B cell (primary cell): ENCODE results near the gene TMEM138.

Experiments
- EZH2 ChIP-seq: IDR thresholded peaks from 2 replicates; pipeline ENCODE4 v1.6.1; 2012; ENCODE audit warnings: borderline replicate concordance, low read depth, mild to moderate bottlenecking, moderate library complexity, low read length; ENCODE audit not compliant: insufficient read depth, poor library complexity, severe bottlenecking
- TF ChIP-seq, protein P1 (sequence below): fragments of 200-600 bp; IDR thresholded peaks from one replicate; pipeline ENCODE4 v1.8.0; 2022; ENCODE audit warnings: antibody characterized with exemption, mild to moderate bottlenecking

DNA sequence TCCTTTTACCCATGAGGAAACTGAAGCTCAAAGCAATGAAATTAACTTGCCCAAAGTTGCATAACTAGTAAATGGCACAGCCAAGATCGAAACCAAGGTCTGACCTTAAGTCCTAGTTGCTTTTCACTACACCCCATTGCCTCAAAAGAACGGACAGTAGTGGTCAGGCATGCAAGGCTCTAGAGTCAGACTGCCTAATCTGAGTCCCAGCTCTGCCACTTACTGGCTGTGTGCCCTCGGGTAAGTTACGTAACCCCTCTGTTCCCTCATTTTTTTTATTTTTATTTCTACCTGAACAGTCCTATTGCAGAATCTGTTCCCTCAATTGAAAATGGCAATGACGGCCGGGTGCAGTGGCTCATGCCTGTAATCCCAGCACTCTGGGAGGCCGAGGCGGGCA, 10.1 kb upstream of the TMEM138 start:
- TF ChIP-seq, protein P1, sequence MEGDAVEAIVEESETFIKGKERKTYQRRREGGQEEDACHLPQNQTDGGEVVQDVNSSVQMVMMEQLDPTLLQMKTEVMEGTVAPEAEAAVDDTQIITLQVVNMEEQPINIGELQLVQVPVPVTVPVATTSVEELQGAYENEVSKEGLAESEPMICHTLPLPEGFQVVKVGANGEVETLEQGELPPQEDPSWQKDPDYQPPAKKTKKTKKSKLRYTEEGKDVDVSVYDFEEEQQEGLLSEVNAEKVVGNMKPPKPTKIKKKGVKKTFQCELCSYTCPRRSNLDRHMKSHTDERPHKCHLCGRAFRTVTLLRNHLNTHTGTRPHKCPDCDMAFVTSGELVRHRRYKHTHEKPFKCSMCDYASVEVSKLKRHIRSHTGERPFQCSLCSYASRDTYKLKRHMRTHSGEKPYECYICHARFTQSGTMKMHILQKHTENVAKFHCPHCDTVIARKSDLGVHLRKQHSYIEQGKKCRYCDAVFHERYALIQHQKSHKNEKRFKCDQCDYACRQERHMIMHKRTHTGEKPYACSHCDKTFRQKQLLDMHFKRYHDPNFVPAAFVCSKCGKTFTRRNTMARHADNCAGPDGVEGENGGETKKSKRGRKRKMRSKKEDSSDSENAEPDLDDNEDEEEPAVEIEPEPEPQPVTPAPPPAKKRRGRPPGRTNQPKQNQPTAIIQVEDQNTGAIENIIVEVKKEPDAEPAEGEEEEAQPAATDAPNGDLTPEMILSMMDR, result no peak
- no peak for TF ChIP-seq EZH2
